GM12873 (cell line): ENCODE data around the gene DNAH17.

Experiments
- TF ChIP-seq, protein P1 (sequence below): IDR thresholded peaks from 2 replicates; pipeline ENCODE4 v1.5.1; 2012; ENCODE audit warnings: low read depth, mild to moderate bottlenecking, moderate library complexity, low read length, control low read depth; ENCODE audit not compliant: insufficient read depth; ENCODE audit errors: missing control alignments

Gene DNAH17

DNA sequence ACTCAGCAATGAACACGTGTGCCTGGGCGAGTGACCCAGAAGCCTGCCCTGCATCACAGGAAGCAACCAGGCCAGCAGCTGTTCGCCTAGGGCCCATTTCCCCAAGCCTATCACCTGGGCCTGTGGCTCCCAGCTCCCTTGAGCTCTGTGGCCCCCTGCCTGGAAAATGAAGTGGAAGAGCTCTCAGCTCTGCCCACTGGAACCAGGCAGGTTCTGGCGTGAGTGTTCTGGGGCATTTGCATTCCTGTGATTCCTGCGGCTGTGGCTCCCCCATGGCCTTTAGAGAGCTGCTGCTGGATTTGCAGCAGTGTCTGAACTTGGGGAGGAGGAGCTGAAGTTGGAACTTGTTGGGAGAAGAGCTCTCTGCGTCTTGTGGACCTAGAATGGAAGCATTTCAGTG is 175.9 kb downstream of the DNAH17 start:
- TF ChIP-seq, protein P1, sequence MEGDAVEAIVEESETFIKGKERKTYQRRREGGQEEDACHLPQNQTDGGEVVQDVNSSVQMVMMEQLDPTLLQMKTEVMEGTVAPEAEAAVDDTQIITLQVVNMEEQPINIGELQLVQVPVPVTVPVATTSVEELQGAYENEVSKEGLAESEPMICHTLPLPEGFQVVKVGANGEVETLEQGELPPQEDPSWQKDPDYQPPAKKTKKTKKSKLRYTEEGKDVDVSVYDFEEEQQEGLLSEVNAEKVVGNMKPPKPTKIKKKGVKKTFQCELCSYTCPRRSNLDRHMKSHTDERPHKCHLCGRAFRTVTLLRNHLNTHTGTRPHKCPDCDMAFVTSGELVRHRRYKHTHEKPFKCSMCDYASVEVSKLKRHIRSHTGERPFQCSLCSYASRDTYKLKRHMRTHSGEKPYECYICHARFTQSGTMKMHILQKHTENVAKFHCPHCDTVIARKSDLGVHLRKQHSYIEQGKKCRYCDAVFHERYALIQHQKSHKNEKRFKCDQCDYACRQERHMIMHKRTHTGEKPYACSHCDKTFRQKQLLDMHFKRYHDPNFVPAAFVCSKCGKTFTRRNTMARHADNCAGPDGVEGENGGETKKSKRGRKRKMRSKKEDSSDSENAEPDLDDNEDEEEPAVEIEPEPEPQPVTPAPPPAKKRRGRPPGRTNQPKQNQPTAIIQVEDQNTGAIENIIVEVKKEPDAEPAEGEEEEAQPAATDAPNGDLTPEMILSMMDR, result no peak

- TF ChIP-seq, protein P1, result no peak
These were observed 176.5 kb downstream of the DNAH17 start for GRCh38 chr17:78400581-78401240.

DNA sequence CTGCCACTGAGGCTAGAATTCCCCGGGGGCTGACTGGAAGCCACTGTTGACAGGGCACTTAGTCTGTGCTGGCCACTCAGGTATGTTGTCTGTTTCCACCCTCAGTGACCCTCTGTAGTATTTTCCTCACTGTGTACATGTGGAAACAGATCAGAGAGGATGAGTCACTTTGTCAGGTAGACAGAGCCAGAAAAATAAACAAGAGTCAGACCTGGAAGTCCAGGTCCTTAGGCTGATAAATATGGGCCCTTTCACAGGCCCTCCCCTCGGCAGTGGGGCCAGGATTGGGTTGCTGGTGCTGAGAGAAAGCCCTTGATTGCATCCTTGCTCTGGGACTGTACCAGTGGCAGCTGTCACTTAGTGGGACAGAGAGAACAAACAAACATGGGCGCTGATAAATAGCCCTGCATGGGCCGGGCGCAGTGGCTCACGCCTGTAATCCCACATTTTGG is 177.5 kb downstream of the DNAH17 start:
- TF ChIP-seq, protein P1, result no peak

GRCh38 chr17:78399028-78399692 is 178.0 kb downstream of the DNAH17 start:
- TF ChIP-seq, protein P1, result no peak

GRCh38 chr17:78398390-78398789 is 178.8 kb downstream of the DNAH17 start:
- TF ChIP-seq, protein P1, result no peak

GRCh38 chr17:78397681-78398101 is 179.5 kb downstream of the DNAH17 start:
- TF ChIP-seq, protein P1, result no peak

GRCh38 chr17:78396441-78397337 is 180.5 kb downstream of the DNAH17 start:
- TF ChIP-seq, protein P1, result no peak
